Glomerular endothelial cell (primary cell): ENCODE results near the gene METTL23. TPM values are rescaled to one million over a fixed set of nuclear protein-coding genes. Genes with fewer than 3 reads are reported as not detected.
"Not testable (repeated sequence)": the region's sequence is repeated elsewhere in the genome, so short reads cannot be mapped to it uniquely, and the experiment has no call there.

Source experiments
- DNase-seq: peaks from one replicate; pipeline ENCODE4 v3.0.0-alpha.2; 2011; ENCODE audit warnings: low read depth, low spot score; ENCODE audit errors: extremely low read depth
- total RNA-seq: library from RNA; depleted of rRNA; stranded (reverse); fragments of >200 nt; gene quantifications from 2 replicates; pipeline ENCODE4 v1.2.3, GENCODE V29; 2015

The METTL23 gene
- total RNA-seq, 1 donor from 2014 or later, result 23.8 TPM

DNA sequence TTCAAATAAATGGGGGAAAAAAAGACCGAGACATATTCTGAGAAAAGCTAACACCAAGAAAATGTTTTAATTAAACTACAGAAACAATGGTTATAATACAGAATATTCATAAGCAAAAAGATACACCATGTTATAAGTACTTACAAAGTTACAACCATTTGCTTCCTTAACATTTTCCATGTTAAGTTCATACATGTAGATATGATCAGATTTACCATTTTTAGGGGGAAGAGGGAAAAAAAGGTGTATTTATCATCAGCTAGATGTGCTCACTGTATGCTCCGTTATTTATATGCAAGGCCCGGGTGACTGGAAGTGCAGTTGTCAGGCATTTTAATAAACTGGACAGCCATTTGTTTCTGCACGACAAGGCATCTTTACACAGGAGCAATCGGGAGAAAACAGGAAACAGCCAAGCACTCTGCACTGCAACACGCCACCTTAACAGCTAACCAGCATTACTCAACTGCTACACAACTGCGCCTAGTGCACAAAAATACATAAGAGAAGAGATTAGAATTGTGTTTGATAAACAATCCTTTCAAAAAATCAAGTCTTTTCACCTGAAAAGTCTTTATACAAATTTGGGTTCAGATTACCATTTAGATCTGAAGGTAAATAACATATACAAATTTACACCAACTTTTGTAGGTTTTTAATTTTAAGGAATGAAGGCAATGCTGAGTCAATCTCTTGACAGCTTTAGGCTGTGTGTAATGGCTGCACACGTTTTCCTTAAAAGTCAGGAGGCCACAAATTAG is 7.6 kb downstream of the METTL23 start:
- DNase-seq, result no peak

DNA sequence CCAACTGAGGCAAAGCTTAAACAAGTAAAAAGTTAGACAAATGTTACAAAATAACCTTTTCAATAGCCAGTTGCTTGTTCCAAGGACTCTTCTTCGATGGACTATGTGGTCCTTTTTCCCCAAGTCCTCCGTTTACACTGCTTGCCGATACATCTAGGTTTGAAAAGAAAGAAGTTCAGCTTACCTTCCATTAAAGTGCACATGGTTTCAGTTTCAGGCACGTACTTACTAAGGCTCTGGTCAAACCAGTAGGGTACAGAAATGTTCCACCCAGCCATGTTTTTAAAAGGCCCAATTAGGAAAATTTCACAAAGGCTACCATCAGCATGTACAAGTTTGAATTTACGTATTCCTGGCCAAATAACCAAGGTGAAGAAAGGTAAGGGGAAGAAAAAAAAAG is 8.4 kb downstream of the METTL23 start:
- DNase-seq, result no peak

DNA sequence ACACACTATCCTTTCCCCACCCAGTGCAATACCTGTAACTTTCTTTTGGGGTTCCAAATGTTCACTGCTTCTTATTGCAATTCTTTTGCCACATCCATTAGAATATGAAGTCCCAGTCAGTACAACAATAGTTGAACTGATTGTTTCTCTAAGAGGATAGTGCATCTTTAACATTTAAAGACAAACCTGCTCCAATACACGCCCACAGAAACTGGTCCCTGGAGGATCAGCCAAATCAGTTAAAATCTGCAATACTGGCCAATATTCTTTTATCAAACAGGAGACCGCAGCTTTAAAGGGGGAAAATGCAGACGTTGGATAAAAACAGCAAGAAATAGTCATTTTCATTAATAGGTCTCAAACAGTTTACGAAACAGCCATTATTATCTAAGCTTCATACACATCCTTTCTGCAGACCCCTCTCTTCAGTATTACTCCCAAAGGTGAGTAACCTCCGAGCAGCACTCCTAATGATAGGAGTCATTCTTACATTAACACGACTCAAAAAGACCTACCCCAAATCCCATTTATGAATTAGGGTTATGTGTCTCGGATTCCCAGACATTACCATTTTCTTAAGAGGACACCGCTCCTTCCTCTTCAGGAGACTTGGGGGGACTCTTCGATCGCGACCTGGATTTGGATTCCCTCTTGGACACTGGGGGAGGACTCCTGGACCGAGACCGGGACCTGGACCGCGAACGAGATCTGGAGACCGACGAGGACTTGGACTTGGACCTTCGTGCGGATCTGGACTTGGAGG is 9.1 kb downstream of the METTL23 start:
- DNase-seq, result no peak

DNA sequence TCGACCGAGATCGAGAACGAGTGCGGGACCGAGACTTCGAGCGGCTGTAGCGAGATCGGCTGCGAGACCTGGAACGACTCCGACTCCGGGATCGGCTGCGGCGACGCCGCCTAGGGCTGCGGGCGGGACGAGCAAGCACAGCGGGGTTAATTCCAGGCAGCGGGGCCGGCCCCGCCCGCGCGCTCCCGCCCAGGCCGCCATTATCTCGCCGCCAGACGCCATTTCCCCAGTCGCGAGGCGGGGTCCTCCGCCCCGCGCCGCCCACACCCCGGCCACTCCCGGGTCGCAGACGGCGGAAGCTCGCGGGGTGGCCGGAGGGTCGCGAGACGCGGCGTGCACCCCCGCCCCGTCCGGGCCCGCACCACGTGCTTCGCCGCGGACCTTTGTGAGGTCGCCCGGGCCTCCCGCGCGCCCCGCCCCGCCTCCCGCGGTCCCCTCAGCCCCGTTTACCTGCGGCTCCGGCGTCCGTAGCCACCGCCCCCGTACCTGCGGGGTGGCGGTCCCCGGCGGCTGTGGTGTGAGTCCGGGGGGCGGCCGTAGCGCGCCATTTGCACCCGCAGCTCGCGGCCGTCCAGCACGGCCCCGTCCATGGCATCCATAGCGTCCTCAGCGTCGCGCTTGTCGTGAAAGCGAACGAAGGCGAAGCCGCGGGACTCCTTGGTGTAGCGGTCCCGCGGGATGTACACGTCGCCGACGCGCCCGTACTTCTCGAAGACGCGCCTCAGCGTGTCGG is 9.9 kb downstream of the METTL23 start:
- no peak for DNase-seq

DNA sequence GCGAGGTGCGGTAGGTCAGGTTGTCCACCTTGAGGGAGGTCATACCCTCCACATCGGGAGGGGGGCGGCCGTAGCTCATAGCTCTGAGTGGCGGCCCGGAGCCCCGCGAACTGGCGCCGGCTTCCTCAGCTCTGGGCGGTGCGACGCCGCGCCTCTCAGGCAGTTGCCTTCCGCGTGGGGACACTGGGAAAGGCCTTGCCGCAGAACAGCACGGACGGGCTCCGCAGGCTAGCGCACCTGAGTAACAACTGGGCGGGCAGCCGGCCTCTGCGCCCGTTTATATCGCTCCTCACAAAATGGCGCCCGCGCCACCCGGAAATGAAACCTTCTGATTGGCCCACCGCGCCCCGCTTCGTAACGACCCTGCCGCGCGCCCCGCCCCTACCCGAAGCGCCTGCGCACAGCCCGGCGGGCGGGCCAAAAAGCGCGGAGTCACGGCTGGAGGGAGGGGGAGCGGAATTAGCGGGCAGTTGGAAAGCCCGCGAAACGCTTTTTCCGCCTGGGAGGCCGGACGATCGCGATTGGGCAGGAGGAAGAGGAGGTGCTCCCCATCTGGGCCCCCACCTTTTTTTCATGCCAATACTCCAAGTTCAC is 10.5 kb downstream of the METTL23 start, which contains the start of gene SRSF2:
Gene SRSF2 (minus strand): TSS at position 250 of the 594 bp plus-strand sequence. CDS start 171 bp downstream, at position 79.
- peak; percentile 79 for DNase-seq

DNA sequence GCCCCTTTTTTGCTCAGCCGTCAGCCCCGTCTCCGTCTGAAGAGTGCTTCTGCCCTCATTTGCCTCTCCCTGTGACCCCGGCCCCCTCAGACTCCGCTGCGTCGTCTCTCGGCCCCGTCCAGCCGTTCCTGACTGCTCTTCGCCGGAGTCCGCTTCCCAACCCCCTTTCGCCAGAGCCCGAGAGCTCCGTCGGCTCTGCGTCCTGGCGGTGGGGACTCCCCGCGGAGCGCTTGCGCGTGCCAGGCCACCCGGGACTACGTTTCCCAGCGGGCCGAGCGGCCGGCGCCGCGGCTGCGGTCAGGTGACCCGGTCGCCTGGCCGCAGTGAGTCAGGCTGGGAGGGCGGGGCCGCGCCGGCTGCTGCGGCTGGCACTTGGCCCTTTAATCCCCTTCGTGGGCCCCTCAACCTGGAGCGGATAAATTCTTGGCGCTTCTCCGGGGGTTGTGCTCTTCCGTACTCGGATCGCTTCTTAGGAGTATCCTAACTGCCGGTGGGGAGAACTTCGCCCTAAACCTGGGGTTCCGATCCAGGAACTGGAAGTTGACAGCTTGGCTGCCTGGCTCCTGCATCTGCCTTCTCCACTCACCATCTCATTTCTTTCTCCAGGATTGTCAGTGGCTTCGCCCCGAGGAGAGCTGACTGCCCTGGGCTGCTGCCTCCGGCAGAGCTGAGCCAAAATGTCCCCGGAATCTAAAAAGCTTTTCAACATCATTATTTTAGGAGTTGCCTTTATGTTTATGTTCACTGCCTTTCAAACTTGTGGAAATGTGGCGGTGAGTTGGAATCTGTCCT is 11.2 kb downstream of the METTL23 start, which contains the start of gene MFSD11:
Gene MFSD11 (plus strand): TSS at position 444 of the 792 bp plus-strand sequence. CDS start 234 bp downstream, at position 678.
- no peak for DNase-seq

DNA sequence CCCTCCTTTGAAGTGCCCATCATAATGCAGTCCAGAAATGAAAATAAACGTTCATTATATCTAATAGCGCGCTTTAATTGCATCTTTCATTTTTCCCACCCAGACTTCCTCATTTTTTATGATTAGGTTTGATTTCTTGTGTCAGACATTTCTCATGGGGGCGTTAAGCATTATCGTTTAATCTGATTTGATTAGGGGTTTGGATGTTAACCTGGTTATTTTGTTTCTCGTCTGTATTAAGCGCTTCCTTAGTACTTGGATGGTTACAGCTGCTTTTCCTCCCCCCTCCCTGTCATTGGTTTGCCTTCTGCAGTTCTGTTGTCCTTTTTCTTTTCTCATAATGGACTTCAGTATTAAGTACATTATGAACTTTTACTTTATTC is 11.8 kb downstream of the METTL23 start:
- DNase-seq, result no peak

DNA sequence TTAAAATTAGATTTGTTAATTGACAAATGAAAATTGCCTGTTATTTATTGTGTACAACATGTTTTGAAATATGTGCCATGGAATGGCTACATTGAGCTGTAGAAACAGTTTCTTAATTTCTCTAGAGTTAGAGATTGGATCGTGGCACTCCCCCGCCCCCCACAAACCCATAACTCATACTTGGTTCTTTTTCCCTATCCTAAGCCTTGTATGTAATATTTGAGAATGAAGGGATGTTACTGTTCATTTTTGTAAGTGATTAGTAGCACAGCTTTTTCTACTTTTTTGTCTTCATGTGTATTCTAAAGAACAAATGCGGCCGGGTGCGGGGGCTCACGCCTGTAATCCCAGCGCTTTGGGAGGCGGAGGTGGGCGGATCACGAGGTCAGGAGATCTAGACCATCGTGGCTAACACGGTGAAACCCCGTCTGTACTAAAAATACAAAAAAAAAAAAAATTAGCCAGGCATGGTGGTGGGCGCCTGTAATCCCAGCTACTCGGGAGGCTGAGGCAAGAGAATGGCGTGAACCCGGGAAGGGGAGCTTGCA is 13.0 kb downstream of the METTL23 start:
- not testable (repeated sequence) for DNase-seq

DNA sequence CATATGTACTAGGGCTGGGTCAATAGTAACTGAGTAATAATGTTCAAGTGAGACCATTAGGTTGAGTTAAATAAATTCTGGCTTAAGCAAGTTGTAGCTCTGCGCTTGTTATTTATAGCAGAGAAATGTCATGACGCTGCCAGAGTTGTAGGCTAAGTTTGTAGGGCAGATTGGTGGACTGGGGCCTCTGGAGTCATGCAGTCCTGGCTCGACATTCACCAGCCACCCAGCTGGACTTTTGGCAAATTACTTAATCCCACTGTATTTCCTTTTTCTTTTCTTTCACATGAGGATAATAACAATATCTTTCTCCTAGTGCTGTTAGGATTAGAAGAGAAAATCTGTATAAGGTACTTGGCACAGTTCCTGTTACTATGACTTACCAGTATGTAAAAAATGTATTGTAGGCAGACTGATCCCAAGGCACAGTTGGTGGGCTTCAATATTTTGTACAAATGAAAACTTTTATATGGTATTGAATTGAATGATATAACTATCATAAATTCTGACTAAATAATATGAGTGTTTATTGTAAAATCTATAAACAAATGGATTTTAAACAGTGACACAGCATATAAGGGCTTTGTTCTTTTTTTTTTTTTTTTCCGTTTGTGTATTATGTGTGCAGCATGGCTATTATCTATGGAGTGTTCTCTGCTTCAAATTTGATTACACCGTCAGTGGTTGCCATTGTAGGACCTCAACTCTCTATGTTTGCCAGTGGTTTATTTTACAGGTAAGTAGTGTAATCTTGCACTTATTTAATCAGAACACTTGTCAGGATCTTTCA is 13.9 kb downstream of the METTL23 start:
- no peak for DNase-seq

DNA sequence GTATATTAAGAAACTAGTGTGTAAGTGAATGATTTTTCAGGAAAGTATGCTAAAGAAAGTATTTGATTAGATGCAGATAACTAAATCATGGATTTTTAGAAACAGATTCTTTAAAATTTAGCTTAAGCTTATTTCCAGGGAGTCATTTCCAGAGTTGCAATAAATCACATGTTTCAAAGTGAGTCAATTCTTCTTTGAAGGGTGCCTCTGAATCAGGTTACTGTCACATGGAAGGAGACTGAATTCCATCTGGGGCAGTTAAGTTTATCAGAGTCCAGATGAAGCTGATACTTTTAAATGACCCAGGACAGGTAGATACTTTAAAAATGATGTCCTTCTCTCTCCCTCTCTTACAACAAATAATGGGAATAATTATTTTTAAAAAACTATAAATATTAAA is 16.3 kb downstream of the METTL23 start:
- DNase-seq, result no peak

DNA sequence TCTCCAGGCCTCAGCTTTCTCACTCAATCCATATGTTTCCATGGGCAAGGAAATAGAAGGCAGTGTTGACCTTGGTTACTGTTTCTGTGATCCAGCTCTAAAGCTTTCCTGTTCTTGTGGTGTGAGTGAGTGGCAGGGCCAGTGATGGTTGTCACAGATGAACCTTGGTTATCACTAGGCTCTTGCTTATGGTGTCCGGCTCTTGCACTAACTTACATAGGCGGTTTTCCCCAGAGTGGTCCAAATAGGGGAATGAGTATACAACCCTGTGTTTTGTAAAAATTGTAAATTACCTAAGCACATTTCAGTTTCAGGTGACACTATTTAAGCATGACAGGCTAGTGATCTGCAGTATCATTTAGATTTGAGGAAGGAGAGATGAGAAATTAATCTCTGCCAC is 18.1 kb downstream of the METTL23 start:
- DNase-seq, result no peak

DNA sequence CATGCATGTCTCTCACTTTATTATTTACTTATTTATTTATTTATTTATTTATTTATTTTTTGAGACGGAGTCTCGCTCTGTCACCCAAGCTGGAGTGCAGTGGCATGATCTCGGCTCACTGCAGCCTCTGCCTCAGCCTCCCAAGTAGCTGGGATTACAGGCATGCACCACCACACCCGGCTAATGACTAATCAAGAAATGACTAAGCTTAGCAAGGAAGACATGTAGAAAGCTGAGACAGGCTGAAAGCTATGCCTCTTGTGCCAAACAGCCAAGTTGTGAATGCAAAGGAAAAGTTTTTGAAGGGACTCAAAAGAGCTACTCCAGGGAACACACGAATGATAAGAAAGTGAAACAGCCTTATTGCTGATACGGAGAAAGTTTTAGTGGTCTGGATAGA is 19.1 kb downstream of the METTL23 start:
- not testable (repeated sequence) for DNase-seq

DNA sequence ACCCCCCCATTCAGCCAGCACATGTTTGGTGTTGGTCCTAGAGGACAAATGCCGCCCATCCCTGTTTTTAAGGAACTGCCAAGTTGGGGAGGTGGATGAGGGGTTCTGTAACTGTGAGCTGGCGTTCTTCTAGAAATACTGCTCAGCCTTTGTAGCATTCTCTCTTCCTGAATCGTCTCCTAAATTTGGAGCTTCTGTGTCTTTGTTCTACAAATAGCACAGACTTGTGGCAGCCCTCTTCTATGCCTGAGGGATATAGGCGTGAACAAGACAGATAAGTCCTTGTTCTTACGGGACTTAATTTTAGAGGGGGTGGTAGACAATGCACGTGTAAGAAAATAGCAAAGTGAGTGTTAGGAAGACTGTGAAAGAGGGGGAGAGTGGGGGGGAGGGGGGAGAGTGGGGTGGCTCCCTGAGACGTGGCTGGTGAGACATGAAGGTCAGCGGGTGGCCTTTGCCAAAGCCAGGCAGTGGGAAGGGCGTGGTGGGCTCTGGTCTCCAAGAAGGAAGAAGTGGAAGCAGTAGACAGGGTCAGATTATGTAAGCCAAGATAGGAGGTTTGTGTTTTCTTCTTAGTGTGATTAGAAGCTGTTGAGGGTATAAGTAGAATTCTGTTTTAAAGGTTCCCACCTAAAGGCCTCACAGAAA is 21.2 kb downstream of the METTL23 start:
- DNase-seq, result no peak

DNA sequence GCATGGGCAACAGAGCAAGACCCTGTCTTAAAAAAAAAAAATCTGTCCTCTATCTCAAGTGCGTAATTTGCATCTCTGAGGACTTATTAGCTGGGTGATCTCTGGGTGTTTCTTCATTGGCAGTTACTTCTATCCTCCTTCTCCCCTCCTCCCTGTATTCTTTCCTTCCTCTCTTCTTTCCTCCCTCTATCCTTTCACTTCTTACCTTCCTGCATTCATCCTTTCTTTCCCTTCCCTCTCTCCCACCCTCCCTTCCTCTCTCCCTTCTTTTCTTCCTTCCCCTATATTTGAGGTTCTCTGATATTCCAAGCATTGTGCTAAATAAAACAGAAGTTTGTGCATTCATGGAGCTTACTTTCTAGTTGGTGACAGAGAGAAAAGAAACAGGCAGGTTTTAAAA is 22.0 kb downstream of the METTL23 start:
- no peak for DNase-seq

DNA sequence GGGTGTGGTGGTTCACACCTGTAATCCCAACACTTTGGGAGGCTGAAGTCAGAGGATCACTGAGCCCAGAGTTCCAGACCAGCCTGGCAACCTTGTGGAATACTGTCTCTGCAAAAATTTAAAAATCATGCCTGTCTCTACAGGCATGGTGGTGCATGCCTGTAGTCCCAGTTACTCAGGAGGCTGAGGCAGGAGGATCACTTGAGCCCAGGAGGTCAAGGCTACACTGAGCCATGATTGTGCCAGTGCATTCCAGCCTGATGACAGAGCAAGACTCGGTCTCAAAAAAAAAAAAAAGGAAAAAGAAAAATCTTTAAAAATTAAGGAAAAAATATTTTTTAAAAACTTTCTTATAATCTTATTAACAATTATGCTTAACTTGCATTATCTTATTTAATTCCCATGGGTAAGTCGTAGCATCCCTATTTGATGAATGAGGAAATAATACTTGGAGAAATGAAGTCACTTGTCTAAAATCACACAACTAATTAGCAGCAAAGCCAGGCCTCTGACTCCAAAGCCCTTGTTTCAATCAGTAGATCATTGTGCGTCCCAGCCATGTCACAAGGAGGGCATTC is 24.9 kb downstream of the METTL23 start:
- no peak for DNase-seq

DNA sequence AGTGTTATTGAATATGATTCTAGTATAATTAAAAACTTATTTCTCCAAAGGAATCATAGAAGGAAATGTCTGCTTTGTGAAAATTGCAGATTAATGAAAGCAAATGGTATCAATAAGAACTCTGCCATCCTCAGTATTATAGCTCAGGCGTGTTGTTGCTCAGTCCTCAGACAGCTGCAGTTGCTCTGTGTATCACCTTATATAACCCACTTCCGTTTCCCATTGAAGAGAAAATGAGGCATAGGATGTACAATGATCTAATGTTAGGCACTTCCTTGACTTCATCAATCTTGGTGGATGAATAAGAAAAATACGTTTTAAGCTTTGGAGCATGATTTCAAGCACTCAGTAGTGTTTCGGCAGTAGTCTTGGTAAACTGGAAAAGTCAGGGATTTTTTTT is 25.4 kb downstream of the METTL23 start:
- DNase-seq, result no peak

DNA sequence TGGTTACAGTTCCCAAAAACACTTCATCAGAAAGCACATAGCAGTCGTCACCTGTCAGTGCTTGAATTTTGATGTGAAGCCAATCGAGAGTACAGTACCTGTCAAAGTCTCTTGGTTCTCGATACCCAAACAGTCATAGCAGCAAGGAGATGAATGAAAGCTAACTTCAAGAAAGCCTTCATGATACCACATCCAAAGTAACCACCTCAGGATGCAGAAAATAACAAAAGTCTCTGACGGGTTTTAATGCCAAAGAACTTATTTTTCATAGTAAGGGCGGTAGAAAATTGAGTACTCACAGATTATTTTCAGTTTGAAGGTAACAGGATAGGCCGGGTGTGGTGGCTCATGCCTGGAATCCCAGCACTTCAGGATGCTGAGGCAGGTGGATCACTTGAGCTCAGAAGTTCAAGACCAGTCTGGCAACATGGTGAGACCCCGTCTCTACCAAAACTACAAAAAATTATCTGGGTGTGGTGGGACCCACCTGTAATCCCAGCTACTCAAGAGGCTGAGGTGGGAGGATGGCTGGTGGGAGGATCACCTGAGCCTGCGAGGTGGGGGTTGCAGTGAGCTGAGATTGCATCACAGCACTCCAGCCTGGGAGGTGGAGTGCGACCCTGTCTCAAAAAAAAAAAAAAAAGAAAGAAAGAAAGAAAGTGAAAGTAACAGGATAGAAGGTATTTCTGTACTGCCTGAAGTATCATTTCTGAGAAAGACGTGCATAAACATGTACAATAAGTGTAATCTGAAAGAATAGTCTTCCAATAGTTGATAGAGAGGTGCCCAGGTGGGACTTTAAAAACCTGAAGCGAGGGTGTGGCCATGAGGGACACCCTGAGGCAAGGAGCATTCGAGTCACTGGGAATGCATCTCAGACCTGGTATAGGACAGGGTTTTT is 26.7 kb downstream of the METTL23 start:
- no peak for DNase-seq
